BJ (cell line): ENCODE data around the gene UBXN11. TPM values are rescaled to one million over a fixed set of nuclear protein-coding genes. Genes with fewer than 3 reads are reported as not detected.

ENCODE experiments used
- CTCF ChIA-PET: fragments of 350-600 bp; formaldehyde crosslinking; extraction: SDS; loops from one replicate; lab custom pipeline; 2021; ENCODE audit warnings: antibody characterized with exemption, inconsistent platforms; lab: Yijun Ruan, JAX
- POLR2A ChIA-PET: fragments of 300-600 bp; sonication (Branson Sonifier 250); formaldehyde crosslinking; extraction: SDS; loops from one replicate; lab custom pipeline; 2021; ENCODE audit warnings: antibody characterized with exemption; lab: Charles Lee
- DNase-seq: peaks from one replicate; pipeline ENCODE4 v3.0.0-alpha.2; 2011; ENCODE audit warnings: low read depth
- H3K27me3 ChIP-seq: 2 replicates; pipeline ENCODE4 v1.6.0; 2011; ENCODE audit warnings: low read length; ENCODE audit not compliant: control insufficient read depth, insufficient read depth
- H3K36me3 ChIP-seq: 2 replicates; pipeline ENCODE4 v1.5.1; 2011; ENCODE audit warnings: low read length; ENCODE audit not compliant: control insufficient read depth, insufficient read depth
- H3K4me3 ChIP-seq: 2 replicates; pipeline ENCODE4 v1.5.1; 2011; ENCODE audit warnings: low read depth, mild to moderate bottlenecking, control low read depth, low read length
- CTCF ChIP-seq: IDR thresholded peaks from 2 replicates; pipeline ENCODE4 v1.5.1; 2011; ENCODE audit warnings: low read depth, mild to moderate bottlenecking, control low read depth, inconsistent platforms, low read length, moderate library complexity; ENCODE audit not compliant: insufficient read depth
- polyA plus RNA-seq: library from polyadenylated mRNA; depleted of rRNA; stranded (reverse); fragments of >200 nt; gene quantifications from 2 replicates; pipeline ENCODE4 v1.2.3, GENCODE V29; 2011; rRNA removed

The UBXN11 gene
- polyA plus RNA-seq, 1 experiment: 12.9 TPM

GRCh38 chr1:26234644-26235370 is 71.6 kb downstream of the UBXN11 start:
- no peak for DNase-seq

GRCh38 chr1:26233903-26234643 is 72.4 kb downstream of the UBXN11 start, which contains the start of gene CEP85:
TSS of gene CEP85 (plus strand) at chr1:26234200. CDS start at chr1:26239784, 5,584 bp downstream.
- ChIA-PET CTCF (interaction anchor here (0.7 to 4.7 kb wide), 30 partner anchors 10 to 198 kb away, joined by 3 to 46 read pairs (median 4); partner anchors contain the start of genes C1orf232, SH3BGRL3, ZNF593 and ZNF593OS), POLR2A (no interaction called here)
- no peaks in the 10 kb centered on the region for H3K27me3 ChIP-seq
- no peaks in the 10 kb centered on the region for H3K36me3 ChIP-seq
- DNase-seq: peak; percentile 70
- peak within 1 kb of the TSS; percentile 64 for H3K4me3 ChIP-seq
- peak; percentile 91 for TF ChIP-seq CTCF

More at GRCh38 chr1:26234644-26235370, 71.6 kb downstream of the UBXN11 start:
- ChIA-PET CTCF (interaction anchor here (0.7 to 4.7 kb wide), 27 partner anchors 9 to 199 kb away, joined by 3 to 46 read pairs (median 5); partner anchors contain the start of genes C1orf232, SH3BGRL3, ZNF593 and ZNF593OS), POLR2A (no interaction called here)
- H3K4me3 ChIP-seq: peak overlapping the region; percentile 64
- no peaks in the 10 kb centered on the region for H3K36me3 ChIP-seq
- H3K27me3 ChIP-seq: no peaks in the 10 kb centered on the region
- TF ChIP-seq CTCF: peak; percentile 19; the same call in 1 of the 2 replicates

Other genes starting within 250 kb of the UBXN11 start
- gene TRIM63, start 239.0 kb downstream of the UBXN11 start, polyA plus RNA-seq: not detected in 2 replicates
- 1.4 and 2.9 TPM in 2 replicates for gene PDIK1L, start 194.8 kb downstream of the UBXN11 start, polyA plus RNA-seq
- gene FAM110D, start 147.6 kb downstream of the UBXN11 start, polyA plus RNA-seq: not detected in 2 replicates
- gene C1orf232, start 137.7 kb downstream of the UBXN11 start, polyA plus RNA-seq: not detected in 2 replicates
- 26.3 and 30.2 TPM in 2 replicates for gene ZNF593, start 136.7 kb downstream of the UBXN11 start, polyA plus RNA-seq
- gene ZNF593OS, start 134.8 kb downstream of the UBXN11 start, polyA plus RNA-seq: not detected in 2 replicates
- 0.23 and 0.63 TPM in 2 replicates for gene CNKSR1, start 129.1 kb downstream of the UBXN11 start, polyA plus RNA-seq
- not detected in 2 replicates for gene CATSPER4, start 116.0 kb downstream of the UBXN11 start, polyA plus RNA-seq
- gene CEP85, start 72.4 kb downstream of the UBXN11 start, polyA plus RNA-seq: 9.4 and 10.8 TPM in 2 replicates
- 298 and 309 TPM in 2 replicates for gene SH3BGRL3, start 26.6 kb downstream of the UBXN11 start, polyA plus RNA-seq
- gene CD52, start 11.3 kb upstream of the UBXN11 start, polyA plus RNA-seq: not detected in 2 replicates
- gene CRYBG2, start 47.5 kb upstream of the UBXN11 start, polyA plus RNA-seq: 0.20 and 0.44 TPM in 2 replicates
- not detected in 2 replicates for gene ZNF683, start 66.1 kb upstream of the UBXN11 start, polyA plus RNA-seq
- gene LIN28A, start 104.2 kb upstream of the UBXN11 start, polyA plus RNA-seq: not detected in 2 replicates
- 37.2 and 46.2 TPM in 2 replicates for gene DHDDS, start 125.7 kb upstream of the UBXN11 start, polyA plus RNA-seq
- 252 and 268 TPM in 2 replicates for gene HMGN2, start 165.8 kb upstream of the UBXN11 start, polyA plus RNA-seq
- 2.5 and 3.2 TPM in 2 replicates for gene RPS6KA1, start 223.1 kb upstream of the UBXN11 start, polyA plus RNA-seq